Endothelial cell (in vitro differentiated cells): ENCODE data around the gene DNAJB8. TPM values are rescaled to one million over a fixed set of nuclear protein-coding genes. Genes with fewer than 3 reads are reported as not detected.

Experiments
- DNase-seq: peaks from one replicate; pipeline ENCODE4 v3.0.0; 2021; ENCODE audit warnings: low spot score
- H3K27ac Mint-ChIP-seq: one replicate; pipeline ENCODE4 v1.8.0; 2021; ENCODE audit warnings: mixed read lengths, inconsistent platforms; ENCODE audit not compliant: unreplicated experiment
- H3K27me3 Mint-ChIP-seq: one replicate; pipeline ENCODE4 v1.8.0; 2021; ENCODE audit warnings: mild to moderate bottlenecking, moderate library complexity, mixed read lengths, inconsistent platforms; ENCODE audit not compliant: unreplicated experiment
- H3K36me3 Mint-ChIP-seq: one replicate; pipeline ENCODE4 v1.8.0; 2021; ENCODE audit warnings: mild to moderate bottlenecking, low read depth, mixed read lengths, inconsistent platforms; ENCODE audit not compliant: unreplicated experiment
- H3K4me1 Mint-ChIP-seq: one replicate; pipeline ENCODE4 v1.8.0; 2021; ENCODE audit warnings: mild to moderate bottlenecking, mixed read lengths, inconsistent platforms; ENCODE audit not compliant: unreplicated experiment
- H3K4me3 Mint-ChIP-seq: one replicate; pipeline ENCODE4 v1.8.0; 2021; ENCODE audit warnings: mild to moderate bottlenecking, mixed read lengths, inconsistent platforms; ENCODE audit not compliant: unreplicated experiment
- H3K9me3 Mint-ChIP-seq: one replicate; pipeline ENCODE4 v1.8.0; 2021; ENCODE audit warnings: mixed read lengths, inconsistent platforms; ENCODE audit not compliant: unreplicated experiment
- long read RNA-seq: library from polyadenylated mRNA; unstranded; transcript quantifications from one replicate; pipeline ENCODE4 v2.0.0, GENCODE V29; 2020; ENCODE audit not compliant: unreplicated experiment
- total RNA-seq: library from RNA; stranded (reverse); fragmentation: NEBNext Ultra II Directional; extraction: Animal tissue kit (Norgen Biotek cat#: 25700); gene quantifications from one replicate; pipeline ENCODE4 v1.2.1, GENCODE V29; 2021; ENCODE audit not compliant: unreplicated experiment
- TF ChIP-seq, protein P1 (sequence below): fragments of 200-600 bp; sonication (generic); IDR thresholded peaks from one replicate; pipeline ENCODE4 v1.5.0; 2021; ENCODE audit warnings: antibody characterized with exemption; ENCODE audit not compliant: unreplicated experiment

DNAJB8 gene
- total RNA-seq: not detected
- long read RNA-seq: 0 reads

DNA sequence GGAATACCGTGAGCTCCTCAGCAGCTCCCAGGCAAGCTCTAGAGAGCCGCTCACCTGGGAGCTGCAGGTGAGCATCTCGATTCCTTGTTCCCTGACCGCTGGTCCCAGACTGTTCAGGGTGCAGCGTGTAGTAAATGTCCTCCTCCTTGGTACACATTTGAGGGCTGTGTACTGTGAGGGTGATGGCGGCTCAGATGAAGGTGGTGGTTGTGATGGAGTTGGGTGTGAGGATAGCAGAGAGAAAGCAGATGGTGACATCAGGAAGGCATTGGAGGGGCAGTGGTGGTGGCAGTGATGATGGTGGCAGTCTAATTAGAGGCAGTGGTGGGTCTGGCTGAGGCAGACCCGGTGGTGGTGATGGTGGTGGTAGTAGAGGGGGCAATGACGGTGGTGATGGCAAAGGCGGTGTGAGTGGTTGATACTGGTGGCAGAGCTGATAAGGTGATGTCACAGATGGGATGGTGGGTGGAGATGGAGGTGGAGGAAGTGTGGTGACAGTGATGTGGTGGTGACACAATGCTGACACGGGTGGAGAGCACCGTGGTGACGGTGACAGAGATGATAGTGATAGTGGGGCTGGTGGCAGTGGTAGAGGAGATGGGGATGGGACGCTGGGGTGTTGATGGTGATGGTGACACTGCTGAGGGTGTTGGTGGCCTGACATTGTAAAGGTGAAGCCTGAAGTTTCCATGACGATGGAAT lies at the start of gene DNAJB8:
Gene DNAJB8, minus strand, starts transcription at position 51 of the 702 bp plus-strand sequence. CDS start 3,645 bp downstream, outside the sequence.
- Mint-ChIP-seq H3K4me3 (peak within 1 kb of the TSS; percentile 80), H3K4me1 (peaks cover 8% of the 10 kb centered on the region), H3K9me3 (no peaks in the 10 kb centered on the region), H3K36me3 (peaks cover 12% of the 10 kb centered on the region), H3K27me3 (peaks cover 17% of the 10 kb centered on the region), H3K27ac (peak within 1 kb of the TSS; percentile 54)
- no peak for DNase-seq
- TF ChIP-seq, protein P1, sequence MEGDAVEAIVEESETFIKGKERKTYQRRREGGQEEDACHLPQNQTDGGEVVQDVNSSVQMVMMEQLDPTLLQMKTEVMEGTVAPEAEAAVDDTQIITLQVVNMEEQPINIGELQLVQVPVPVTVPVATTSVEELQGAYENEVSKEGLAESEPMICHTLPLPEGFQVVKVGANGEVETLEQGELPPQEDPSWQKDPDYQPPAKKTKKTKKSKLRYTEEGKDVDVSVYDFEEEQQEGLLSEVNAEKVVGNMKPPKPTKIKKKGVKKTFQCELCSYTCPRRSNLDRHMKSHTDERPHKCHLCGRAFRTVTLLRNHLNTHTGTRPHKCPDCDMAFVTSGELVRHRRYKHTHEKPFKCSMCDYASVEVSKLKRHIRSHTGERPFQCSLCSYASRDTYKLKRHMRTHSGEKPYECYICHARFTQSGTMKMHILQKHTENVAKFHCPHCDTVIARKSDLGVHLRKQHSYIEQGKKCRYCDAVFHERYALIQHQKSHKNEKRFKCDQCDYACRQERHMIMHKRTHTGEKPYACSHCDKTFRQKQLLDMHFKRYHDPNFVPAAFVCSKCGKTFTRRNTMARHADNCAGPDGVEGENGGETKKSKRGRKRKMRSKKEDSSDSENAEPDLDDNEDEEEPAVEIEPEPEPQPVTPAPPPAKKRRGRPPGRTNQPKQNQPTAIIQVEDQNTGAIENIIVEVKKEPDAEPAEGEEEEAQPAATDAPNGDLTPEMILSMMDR: no peak

DNA sequence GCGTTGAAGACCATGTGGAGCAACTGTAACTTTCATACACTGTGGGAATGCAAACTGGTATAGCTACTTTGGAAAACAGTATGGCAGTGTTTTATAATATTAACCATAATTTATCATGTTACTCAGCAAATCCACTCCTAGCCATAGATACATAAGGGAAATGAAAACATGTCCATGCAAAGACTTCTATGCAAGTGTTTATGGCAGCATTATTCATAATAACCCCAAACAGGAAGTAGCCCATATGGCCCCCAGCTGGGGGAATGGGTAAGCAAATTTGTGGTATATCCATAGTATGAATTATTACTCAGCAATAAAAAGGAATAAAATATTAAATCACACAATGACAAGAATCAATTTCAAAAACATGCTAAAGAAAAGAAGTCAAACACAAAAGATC lies 49.3 kb upstream of the DNAJB8 start:
- Mint-ChIP-seq H3K4me3 (no peak overlapping the region), H3K36me3 (no peaks in the 10 kb centered on the region), H3K4me1 (peaks cover 3% of the 10 kb centered on the region), H3K9me3 (no peaks in the 10 kb centered on the region), H3K27me3 (peaks cover 1% of the 10 kb centered on the region), H3K27ac (no peak overlapping the region)
- TF ChIP-seq, protein P1: no peak
- DNase-seq: no peak

DNA sequence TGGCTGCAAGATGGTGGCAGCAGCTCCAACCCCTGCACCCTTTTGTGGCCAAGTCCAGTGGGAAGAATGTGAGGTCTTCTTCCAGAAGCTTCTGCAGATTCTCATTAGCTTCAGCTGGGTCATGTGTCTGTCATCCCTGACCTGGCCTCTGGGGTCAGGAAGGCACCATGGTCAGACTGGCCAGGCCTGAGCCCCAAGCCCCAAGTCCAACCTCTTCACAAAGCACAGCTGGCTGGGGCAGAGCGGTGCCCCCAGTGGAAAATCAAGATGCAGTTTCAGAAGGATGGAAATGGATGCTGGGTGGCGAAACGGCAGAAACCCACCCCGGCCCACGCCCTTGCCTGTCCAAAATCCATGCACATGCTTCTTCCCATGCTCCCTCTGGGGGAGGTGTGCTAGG lies 42.2 kb upstream of the DNAJB8 start:
- Mint-ChIP-seq H3K36me3 (peaks cover 3% of the 10 kb centered on the region), H3K27me3 (peaks cover 7% of the 10 kb centered on the region), H3K4me3 (no peak overlapping the region), H3K27ac (no peak overlapping the region), H3K9me3 (no peaks in the 10 kb centered on the region), H3K4me1 (no peaks in the 10 kb centered on the region)
- TF ChIP-seq, protein P1: no peak
- DNase-seq: no peak

DNA sequence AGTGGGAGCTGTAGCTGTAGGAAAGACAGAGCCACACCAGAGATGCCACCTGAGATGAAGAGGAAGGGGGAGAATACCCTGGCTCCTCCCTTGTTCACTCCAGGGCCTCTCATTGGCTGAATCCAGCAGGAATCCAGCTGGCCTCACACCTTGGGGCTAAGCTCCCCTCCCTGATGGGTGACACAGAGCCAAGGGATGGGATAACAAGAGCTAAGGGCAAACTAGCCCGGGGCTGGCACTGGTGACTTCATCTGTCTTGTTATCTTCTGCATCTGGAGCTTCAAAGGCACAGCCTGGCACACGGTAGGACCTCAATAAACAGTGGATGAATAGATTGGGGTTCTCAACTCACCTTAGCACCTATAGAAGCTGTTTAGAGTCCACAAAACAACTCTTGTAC lies 40.1 kb upstream of the DNAJB8 start:
- DNase-seq: no peak
- H3K4me3 Mint-ChIP-seq: no peak overlapping the region
- no peaks in the 10 kb centered on the region for H3K9me3 Mint-ChIP-seq
- peaks cover 9% of the 10 kb centered on the region for H3K27me3 Mint-ChIP-seq
- peaks cover 3% of the 10 kb centered on the region for H3K36me3 Mint-ChIP-seq
- no peak overlapping the region for H3K27ac Mint-ChIP-seq
- TF ChIP-seq, protein P1: no peak
- H3K4me1 Mint-ChIP-seq: no peaks in the 10 kb centered on the region

DNA sequence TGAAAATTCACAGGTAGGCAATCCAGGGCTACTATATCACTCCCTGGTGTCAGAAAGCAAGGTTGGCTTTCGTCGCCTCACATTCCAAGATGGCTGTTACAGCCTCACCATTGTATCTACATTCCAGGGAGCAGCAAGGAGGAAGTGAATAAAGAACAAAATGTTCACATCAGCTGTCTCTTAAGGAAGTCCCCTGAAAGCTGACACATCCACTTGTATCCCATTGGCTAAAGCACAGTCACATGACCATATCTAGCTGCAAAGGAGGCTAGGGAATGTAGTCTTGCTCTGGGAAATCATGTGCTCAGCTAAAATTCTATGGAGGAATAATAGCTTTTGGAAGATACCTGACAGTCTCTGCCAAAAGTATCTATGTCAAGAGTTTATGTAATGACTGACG lies 39.1 kb upstream of the DNAJB8 start:
- Mint-ChIP-seq H3K4me1 (no peaks in the 10 kb centered on the region), H3K27me3 (peaks cover 9% of the 10 kb centered on the region), H3K27ac (no peak overlapping the region), H3K4me3 (no peak overlapping the region), H3K9me3 (no peaks in the 10 kb centered on the region), H3K36me3 (peaks cover 3% of the 10 kb centered on the region)
- DNase-seq: no peak
- TF ChIP-seq, protein P1: no peak
